Psoas muscle (tissue), 8 donors: ENCODE data around the gene RAD51B. TPM values are rescaled to one million over a fixed set of nuclear protein-coding genes. Genes with fewer than 3 reads are reported as not detected.
"Not testable (repeated sequence)": the region's sequence is repeated elsewhere in the genome, so short reads cannot be mapped to it uniquely, and the experiment has no call there.

Source experiments
- ATAC-seq, 4 donors: fragments of 200-7000 bp; cut with Tn5 transposase; one replicate each; pipeline ENCODE4 v1.9.1; 2020; ENCODE audit warnings: moderate library complexity in 3 of 4, mild to moderate bottlenecking in 2 of 4
- DNase-seq, 2 donors: peaks; one replicate each; pipeline ENCODE4 v3.0.0-alpha.2; 2020
- H3K27ac ChIP-seq: fragments of 200-600 bp; one replicate; pipeline ENCODE4 v1.8.0; 2022
- H3K27me3 ChIP-seq, 3 donors: fragments of 200-600 bp in 1 of 3; one replicate each; pipeline versions ENCODE4 v1.6.1 to v1.8.0; 2013 to 2022; ENCODE audit warnings: low read length in 2 of 3, mild to moderate bottlenecking in 2 of 3, moderate library complexity in 1 of 3; ENCODE audit not compliant: insufficient read depth in 3 of 3
- H3K36me3 ChIP-seq, 2 donors: fragments of 200-600 bp in 1 of 2; one replicate each; pipeline versions ENCODE4 v1.6.1 to v1.8.0; 2013 to 2022; ENCODE audit warnings: low read depth in 1 of 2, mild to moderate bottlenecking in 1 of 2, moderate library complexity in 1 of 2; ENCODE audit not compliant: insufficient read depth in 1 of 2
- H3K4me1 ChIP-seq: fragments of 200-600 bp; one replicate; pipeline ENCODE4 v1.8.0; 2022
- H3K4me3 ChIP-seq: fragments of 200-600 bp; one replicate; pipeline ENCODE4 v1.8.0; 2022; ENCODE audit warnings: mild to moderate bottlenecking
- H3K9me3 ChIP-seq: fragments of 200-600 bp; one replicate; pipeline ENCODE4 v1.8.0; 2022
- CTCF ChIP-seq: fragments of 200-600 bp; IDR thresholded peaks from one replicate; pipeline ENCODE4 v1.8.0; 2022; ENCODE audit warnings: antibody characterized with exemption
- WGBS, 3 donors: extraction: QIAGEN DNeasy Blood & Tissue Kit; methylation state at CpG; one replicate each; pipeline versions ENCODE4 v1.1.6 to v1.1.7; 2013; 5-methylcytosine and 5-hydroxymethylcytosine counted together
- intact Hi-C, 2 donors: fragments of 100-400 bp; cut with DNase I; formaldehyde crosslinking; loops; one replicate each; pipeline versions ENCODE4 v1.11.0 to v1.14.2; 2022
- polyA plus RNA-seq, 3 donors: library from polyadenylated mRNA; stranded (reverse); fragments of 200-250 nt; gene quantifications; one replicate each; pipeline ENCODE4 v1.2.3, GENCODE V29; 2013
- total RNA-seq, 4 donors: library from RNA; stranded (reverse); fragmentation: NEBNext Ultra II Directional in 2 of 4; extraction: Animal tissue kit (Norgen Biotek cat#: 25700) in 2 of 4; gene quantifications; one replicate each; pipeline versions ENCODE4 v1.2.1 to v1.2.4, GENCODE V29; 2021 to 2023
- donor health status: healthy with polysubstance abuse.
- donor health status: DM: no; HTN: no; CAD: no; lungs with moderate emphysema.
- donor health status: Bipolar disorder and iron deficiency.
- donor health status: healthy.
- donor health status: DM: yes; HTN: yes; CAD: no.
- donor health status: DM: no; HTN: no; CAD: no.
- donor health status: DM: no; HTN: no; CAD: no.
- donor health status: DM: yes; HTN: yes; CAD: no.

RAD51B gene
- total and polyA plus RNA-seq, 7 donors = 0.60 to 7.2 (median 2.2) TPM

GRCh38 chr14:67965696-67966095, 146.1 kb downstream of the RAD51B start:
- DNase-seq (no peak), ATAC-seq (no peak)
- no peaks in the 10 kb centered on the region for H3K27me3 ChIP-seq
- intact Hi-C loops = no loop called here
- no peak overlapping the region for H3K4me3 ChIP-seq
- H3K36me3 ChIP-seq = no peaks in the 10 kb centered on the region
- 88 to 95% (median 91%) methylated on average over 3 of the region's 3 CpGs for WGBS, 3 donors
- H3K27ac ChIP-seq = no peak overlapping the region
- H3K4me1 ChIP-seq = no peaks in the 10 kb centered on the region
- no peaks in the 10 kb centered on the region for H3K9me3 ChIP-seq
- TF ChIP-seq CTCF = no peak

GRCh38 chr14:67967206-67967605, 147.6 kb downstream of the RAD51B start:
- 96 to 100% (median 96%) methylated on average over 1 of the region's 1 CpG for WGBS, 3 donors
- Histone ChIP-seq H3K9me3 (no peaks in the 10 kb centered on the region), H3K36me3 (no peaks in the 10 kb centered on the region), H3K27ac (no peak overlapping the region), H3K4me1 (peaks cover 7% of the 10 kb centered on the region), H3K4me3 (no peak overlapping the region), H3K27me3 (no peaks in the 10 kb centered on the region)
- ATAC-seq (no peak), DNase-seq (no peak)
- intact Hi-C loops = no loop called here
- TF ChIP-seq CTCF = no peak

GRCh38 chr14:67967970-67968369, 148.4 kb downstream of the RAD51B start:
- peaks cover 14% of the 10 kb centered on the region for H3K4me1 ChIP-seq

GRCh38 chr14:67970923-67971322, 151.3 kb downstream of the RAD51B start:
- Histone ChIP-seq H3K36me3 (no peaks in the 10 kb centered on the region), H3K4me3 (no peak overlapping the region), H3K9me3 (no peaks in the 10 kb centered on the region), H3K27ac (no peak overlapping the region), H3K27me3 (no peaks in the 10 kb centered on the region), H3K4me1 (peaks cover 14% of the 10 kb centered on the region)
- intact Hi-C loops = no loop called here
- TF ChIP-seq CTCF = no peak
- 57 to 70% (median 59%) methylated on average over 4 of the region's 4 CpGs for WGBS, 3 donors
- peak in 3 of 4 donors; percentile 77 to 85 (median 85) for ATAC-seq
- no peak for DNase-seq

More at GRCh38 chr14:67967970-67968369, 148.4 kb downstream of the RAD51B start:
- WGBS, 3 donors = 97 to 100% (median 98%) methylated on average over 2 of the region's 2 CpGs
- intact Hi-C loops, H3K27ac ChIP-seq, H3K9me3 ChIP-seq, H3K4me3 ChIP-seq, H3K36me3 ChIP-seq, H3K27me3 ChIP-seq, ATAC-seq, DNase-seq: not testable (repeated sequence)

GRCh38 chr14:67971627-67972625, 152.3 kb downstream of the RAD51B start:
- intact Hi-C loops = no loop called here
- H3K27ac ChIP-seq = peak overlapping the region; percentile 41
- no peak overlapping the region for H3K4me3 ChIP-seq

More at GRCh38 chr14:67971627-67972625, 152.3 kb downstream of the RAD51B start:
- Histone ChIP-seq H3K36me3 (no peaks in the 10 kb centered on the region), H3K4me1 (peaks cover 14% of the 10 kb centered on the region), H3K9me3 (no peaks in the 10 kb centered on the region), H3K27me3 (no peaks in the 10 kb centered on the region)
- no peak for TF ChIP-seq CTCF
- ATAC-seq (peak in 3 of 4 donors; percentile 84 to 88 (median 85)), DNase-seq (no peak)
- 24 to 44% (median 24%) methylated on average over 4 of the region's 4 CpGs for WGBS, 3 donors
